ENCODE data around the gene GLI3.

DNA sequence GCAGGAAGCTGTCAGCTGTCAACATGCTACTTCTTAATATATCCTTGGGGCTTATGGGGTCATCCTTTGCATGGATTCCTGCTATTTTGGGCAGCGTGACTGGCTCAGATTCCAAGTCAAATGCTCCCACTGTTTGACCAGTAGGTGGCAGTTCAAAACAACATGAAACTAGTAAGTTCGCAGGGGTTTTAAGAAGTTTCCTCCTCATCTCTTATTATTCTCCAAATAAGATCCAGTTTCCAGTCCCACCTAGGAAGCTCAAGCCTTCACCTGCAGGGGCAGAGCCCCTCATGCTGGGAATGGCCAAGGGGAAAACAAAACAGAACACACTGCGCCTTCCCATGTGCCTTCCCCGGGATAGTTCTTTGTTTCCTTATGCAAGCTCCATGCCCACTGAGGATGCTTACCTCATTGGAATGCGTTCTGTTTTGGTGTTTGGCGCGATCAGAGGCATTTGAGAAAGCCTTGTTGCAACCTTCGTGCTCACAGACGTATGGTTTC, 259.8 kb downstream of the GLI3 start:
- no peak for TF ChIP-seq POU2F2 (IDR thresholded peaks at IDR 0.05; ENCODE audit: borderline replicate concordance, low read depth, low read length)
- no peak for TF ChIP-seq ZNF274 (IDR thresholded peaks at IDR 0.05; ENCODE audit: insufficient read depth, insufficient read length)
- TF ChIP-seq, protein P1, sequence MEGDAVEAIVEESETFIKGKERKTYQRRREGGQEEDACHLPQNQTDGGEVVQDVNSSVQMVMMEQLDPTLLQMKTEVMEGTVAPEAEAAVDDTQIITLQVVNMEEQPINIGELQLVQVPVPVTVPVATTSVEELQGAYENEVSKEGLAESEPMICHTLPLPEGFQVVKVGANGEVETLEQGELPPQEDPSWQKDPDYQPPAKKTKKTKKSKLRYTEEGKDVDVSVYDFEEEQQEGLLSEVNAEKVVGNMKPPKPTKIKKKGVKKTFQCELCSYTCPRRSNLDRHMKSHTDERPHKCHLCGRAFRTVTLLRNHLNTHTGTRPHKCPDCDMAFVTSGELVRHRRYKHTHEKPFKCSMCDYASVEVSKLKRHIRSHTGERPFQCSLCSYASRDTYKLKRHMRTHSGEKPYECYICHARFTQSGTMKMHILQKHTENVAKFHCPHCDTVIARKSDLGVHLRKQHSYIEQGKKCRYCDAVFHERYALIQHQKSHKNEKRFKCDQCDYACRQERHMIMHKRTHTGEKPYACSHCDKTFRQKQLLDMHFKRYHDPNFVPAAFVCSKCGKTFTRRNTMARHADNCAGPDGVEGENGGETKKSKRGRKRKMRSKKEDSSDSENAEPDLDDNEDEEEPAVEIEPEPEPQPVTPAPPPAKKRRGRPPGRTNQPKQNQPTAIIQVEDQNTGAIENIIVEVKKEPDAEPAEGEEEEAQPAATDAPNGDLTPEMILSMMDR (IDR thresholded peaks at IDR 0.05 in 2 of 3, conservative IDR thresholded peaks at IDR 0.05 in 1 of 3; ENCODE audit: control insufficient read depth in 2 of 3, extremely low read depth in 1 of 3, insufficient read depth in 1 of 3, low read depth in 3 of 3, low read length in 3 of 3): peak; percentile 49 to 59 (median 58); a peak in 5 of 6 replicates
- TF ChIP-seq, protein P2, sequence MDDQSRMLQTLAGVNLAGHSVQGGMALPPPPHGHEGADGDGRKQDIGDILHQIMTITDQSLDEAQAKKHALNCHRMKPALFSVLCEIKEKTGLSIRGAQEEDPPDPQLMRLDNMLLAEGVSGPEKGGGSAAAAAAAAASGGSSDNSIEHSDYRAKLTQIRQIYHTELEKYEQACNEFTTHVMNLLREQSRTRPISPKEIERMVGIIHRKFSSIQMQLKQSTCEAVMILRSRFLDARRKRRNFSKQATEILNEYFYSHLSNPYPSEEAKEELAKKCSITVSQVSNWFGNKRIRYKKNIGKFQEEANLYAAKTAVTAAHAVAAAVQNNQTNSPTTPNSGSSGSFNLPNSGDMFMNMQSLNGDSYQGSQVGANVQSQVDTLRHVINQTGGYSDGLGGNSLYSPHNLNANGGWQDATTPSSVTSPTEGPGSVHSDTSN (IDR thresholded peaks at IDR 0.05; ENCODE audit: insufficient replicate concordance, low read depth, low read length): no peak
- TF ChIP-seq ESRRA (IDR thresholded peaks at IDR 0.05; ENCODE audit: low read length): no peak
- no peak for TF ChIP-seq CBX3 (IDR thresholded peaks at IDR 0.05; ENCODE audit: borderline replicate concordance, low read depth)
- TF ChIP-seq, protein P3, sequence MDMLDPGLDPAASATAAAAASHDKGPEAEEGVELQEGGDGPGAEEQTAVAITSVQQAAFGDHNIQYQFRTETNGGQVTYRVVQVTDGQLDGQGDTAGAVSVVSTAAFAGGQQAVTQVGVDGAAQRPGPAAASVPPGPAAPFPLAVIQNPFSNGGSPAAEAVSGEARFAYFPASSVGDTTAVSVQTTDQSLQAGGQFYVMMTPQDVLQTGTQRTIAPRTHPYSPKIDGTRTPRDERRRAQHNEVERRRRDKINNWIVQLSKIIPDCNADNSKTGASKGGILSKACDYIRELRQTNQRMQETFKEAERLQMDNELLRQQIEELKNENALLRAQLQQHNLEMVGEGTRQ (IDR thresholded peaks at IDR 0.05; ENCODE audit: borderline replicate concordance, low read depth, low read length): no peak
- no peak for TF ChIP-seq RCOR1 (conservative IDR thresholded peaks at IDR 0.05; ENCODE audit: low read depth, low read length)
- TF ChIP-seq, protein P4, sequence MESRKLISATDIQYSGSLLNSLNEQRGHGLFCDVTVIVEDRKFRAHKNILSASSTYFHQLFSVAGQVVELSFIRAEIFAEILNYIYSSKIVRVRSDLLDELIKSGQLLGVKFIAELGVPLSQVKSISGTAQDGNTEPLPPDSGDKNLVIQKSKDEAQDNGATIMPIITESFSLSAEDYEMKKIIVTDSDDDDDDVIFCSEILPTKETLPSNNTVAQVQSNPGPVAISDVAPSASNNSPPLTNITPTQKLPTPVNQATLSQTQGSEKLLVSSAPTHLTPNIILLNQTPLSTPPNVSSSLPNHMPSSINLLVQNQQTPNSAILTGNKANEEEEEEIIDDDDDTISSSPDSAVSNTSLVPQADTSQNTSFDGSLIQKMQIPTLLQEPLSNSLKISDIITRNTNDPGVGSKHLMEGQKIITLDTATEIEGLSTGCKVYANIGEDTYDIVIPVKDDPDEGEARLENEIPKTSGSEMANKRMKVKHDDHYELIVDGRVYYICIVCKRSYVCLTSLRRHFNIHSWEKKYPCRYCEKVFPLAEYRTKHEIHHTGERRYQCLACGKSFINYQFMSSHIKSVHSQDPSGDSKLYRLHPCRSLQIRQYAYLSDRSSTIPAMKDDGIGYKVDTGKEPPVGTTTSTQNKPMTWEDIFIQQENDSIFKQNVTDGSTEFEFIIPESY (IDR thresholded peaks at IDR 0.05): no peak
- no peak for TF ChIP-seq HCFC1 (IDR thresholded peaks at IDR 0.05; ENCODE audit: low read length)
- TF ChIP-seq SIX5 (IDR thresholded peaks at IDR 0.05; ENCODE audit: low read depth, low read length, severe bottlenecking): no peak
- TF ChIP-seq, protein P5, sequence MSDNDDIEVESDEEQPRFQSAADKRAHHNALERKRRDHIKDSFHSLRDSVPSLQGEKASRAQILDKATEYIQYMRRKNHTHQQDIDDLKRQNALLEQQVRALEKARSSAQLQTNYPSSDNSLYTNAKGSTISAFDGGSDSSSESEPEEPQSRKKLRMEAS (IDR thresholded peaks at IDR 0.05; ENCODE audit: low read depth, low read length): no peak

All from GM12878 (cell line).